Kidney epithelial cell (primary cell): ENCODE data around the gene BRINP3. TPM values are rescaled to one million over a fixed set of nuclear protein-coding genes. Genes with fewer than 3 reads are reported as not detected.
A peak's percentile ranks its signal among the peaks of the same experiment; 100 is the strongest.

Source experiments
- DNase-seq: peaks from one replicate; pipeline ENCODE4 v3.0.0-alpha.2; 2010; ENCODE audit warnings: low read depth
- H3K27me3 ChIP-seq: 2 replicates; pipeline ENCODE4 v1.6.0; 2011; ENCODE audit warnings: low read length; ENCODE audit not compliant: control insufficient read depth, insufficient read depth
- H3K36me3 ChIP-seq: 2 replicates; pipeline ENCODE4 v1.5.1; 2011; ENCODE audit warnings: low read length; ENCODE audit not compliant: control insufficient read depth, insufficient read depth
- H3K4me3 ChIP-seq: 2 replicates; pipeline ENCODE4 v1.5.1; 2011; ENCODE audit warnings: low read depth, mild to moderate bottlenecking, control low read depth, low read length
- CTCF ChIP-seq: IDR thresholded peaks from 2 replicates; pipeline ENCODE4 v1.5.1; 2011; ENCODE audit warnings: mild to moderate bottlenecking, moderate library complexity, low read length, control low read depth, inconsistent platforms; ENCODE audit not compliant: insufficient read depth, poor library complexity, severe bottlenecking
- total RNA-seq: library from RNA; depleted of rRNA; stranded (reverse); fragments of >200 nt; gene quantifications from 2 replicates; pipeline ENCODE4 v1.2.3, GENCODE V29; 2015

Gene BRINP3
- total RNA-seq, 1 donor from 2014 or later: 0.04 TPM

- peak; percentile 2 for DNase-seq
- no peaks in the 10 kb centered on the region for H3K27me3 ChIP-seq
- H3K4me3 ChIP-seq: no peak overlapping the region
- no peaks in the 10 kb centered on the region for H3K36me3 ChIP-seq
- TF ChIP-seq CTCF: peak; percentile 55
Observed at GRCh38 chr1:190320952-190321351, 156.7 kb downstream of the BRINP3 start.

- Histone ChIP-seq H3K4me3 (no peak overlapping the region), H3K36me3 (no peaks in the 10 kb centered on the region), H3K27me3 (no peaks in the 10 kb centered on the region)
- TF ChIP-seq CTCF: no peak
- no peak for DNase-seq
Observed at GRCh38 chr1:190312763-190313162, 164.9 kb downstream of the BRINP3 start.

- no peak overlapping the region for H3K4me3 ChIP-seq
- no peaks in the 10 kb centered on the region for H3K27me3 ChIP-seq
- TF ChIP-seq CTCF: no peak
- H3K36me3 ChIP-seq: no peaks in the 10 kb centered on the region
- DNase-seq: no peak
Observed at GRCh38 chr1:190303501-190303900, 174.2 kb downstream of the BRINP3 start.

- no peak overlapping the region for H3K4me3 ChIP-seq
- DNase-seq: no peak
- no peak for TF ChIP-seq CTCF
- no peaks in the 10 kb centered on the region for H3K27me3 ChIP-seq
- H3K36me3 ChIP-seq: no peaks in the 10 kb centered on the region
Observed at GRCh38 chr1:190296453-190296852, 181.2 kb downstream of the BRINP3 start.

GRCh38 chr1:190289897-190290296 is 187.8 kb downstream of the BRINP3 start:
- no peaks in the 10 kb centered on the region for H3K27me3 ChIP-seq
- TF ChIP-seq CTCF: no peak
- no peak for DNase-seq
- H3K36me3 ChIP-seq: no peaks in the 10 kb centered on the region
- no peak overlapping the region for H3K4me3 ChIP-seq

- TF ChIP-seq CTCF: no peak
- H3K4me3 ChIP-seq: no peak overlapping the region
- H3K36me3 ChIP-seq: no peaks in the 10 kb centered on the region
- DNase-seq: no peak
- H3K27me3 ChIP-seq: no peaks in the 10 kb centered on the region
Observed at GRCh38 chr1:190286111-190286510, 191.6 kb downstream of the BRINP3 start.
